Fibroblast of lung (primary cell): Measurements from ENCODE around the gene SLC22A23. TPM values are rescaled to one million over a fixed set of nuclear protein-coding genes. Genes with fewer than 3 reads are reported as not detected.

ENCODE experiments used
- DNase-seq, 2 donors: peaks; one replicate each; pipeline versions ENCODE4 v3.0.0 to v3.0.0-alpha.2; 2010; ENCODE audit warnings: low read depth in 2 of 2
- H2AFZ ChIP-seq: 2 replicates; pipeline ENCODE4 v1.5.1; 2012; ENCODE audit warnings: low read length, control low read depth, inconsistent platforms
- H3K27ac ChIP-seq: 2 replicates; pipeline ENCODE4 v1.5.1; 2011; ENCODE audit warnings: low read length, control low read depth; ENCODE audit not compliant: insufficient read depth
- H3K27me3 ChIP-seq: 2 replicates; pipeline ENCODE4 v1.5.1; 2011; ENCODE audit warnings: mild to moderate bottlenecking, low read length; ENCODE audit not compliant: control insufficient read depth, insufficient read depth
- H3K36me3 ChIP-seq: 2 replicates; pipeline ENCODE4 v1.5.1; 2011; ENCODE audit warnings: low read length; ENCODE audit not compliant: control insufficient read depth, insufficient read depth
- H3K4me1 ChIP-seq: 2 replicates; pipeline ENCODE4 v1.5.1; 2011; ENCODE audit warnings: low read length; ENCODE audit not compliant: control insufficient read depth, insufficient read depth; ENCODE audit errors: extremely low read depth
- H3K4me2 ChIP-seq: 2 replicates; pipeline ENCODE4 v1.5.1; 2011; ENCODE audit warnings: low read length, control low read depth; ENCODE audit not compliant: insufficient read depth; ENCODE audit errors: extremely low read depth
- H3K4me3 ChIP-seq, 4 experiments: fragments of 200-600 bp in 1 of 4; sonication (generic) in 1 of 4; replicated peaks in 1 of 4; 2 replicates each; pipeline ENCODE4 v1.5.1; 2011 to 2016; ENCODE audit warnings: low read length in 4 of 4, low read depth in 3 of 4, mild to moderate bottlenecking in 3 of 4, control low read depth in 2 of 4, inconsistent platforms in 1 of 4, mixed read lengths in 1 of 4; ENCODE audit not compliant: insufficient read depth in 1 of 4; ENCODE audit errors: control extremely low read depth in 1 of 4
- H3K79me2 ChIP-seq: 2 replicates; pipeline ENCODE4 v1.5.1; 2012; ENCODE audit warnings: mild to moderate bottlenecking, low read length, inconsistent platforms; ENCODE audit not compliant: control insufficient read depth, insufficient read depth
- H3K9ac ChIP-seq: 2 replicates; pipeline ENCODE4 v1.5.1; 2011; ENCODE audit warnings: mild to moderate bottlenecking, low read length, control low read depth; ENCODE audit not compliant: insufficient read depth
- H3K9me3 ChIP-seq: 2 replicates; pipeline ENCODE4 v1.5.1; 2012; ENCODE audit warnings: low read depth, low read length; ENCODE audit not compliant: control insufficient read depth, insufficient read depth
- H4K20me1 ChIP-seq: 2 replicates; pipeline ENCODE4 v1.5.1; 2011; ENCODE audit warnings: low read length; ENCODE audit not compliant: control insufficient read depth, insufficient read depth; ENCODE audit errors: extremely low read depth
- CTCF ChIP-seq, 2 donors: IDR thresholded peaks in 1 of 2; conservative IDR thresholded peaks in 1 of 2; 1 replicate in 1 of 2; 2 replicates in 1 of 2; pipeline ENCODE4 v1.5.1; 2011 to 2012; ENCODE audit warnings: low read length in 2 of 2, control low read depth in 1 of 2, inconsistent platforms in 1 of 2, low read depth in 1 of 2, mild to moderate bottlenecking in 1 of 2
- EZH2 ChIP-seq: IDR thresholded peaks from 2 replicates; pipeline ENCODE4 v1.5.1; 2012; ENCODE audit warnings: low read length, control low read depth, mild to moderate bottlenecking; ENCODE audit errors: missing control alignments
- polyA plus RNA-seq, 2 donors: library from polyadenylated mRNA; depleted of rRNA in 1 of 2; stranded (reverse) in 1 of 2; unstranded in 1 of 2; fragments of >200 nt; gene quantifications; 2 replicates each; pipeline ENCODE4 v1.2.1, GENCODE V29; 2011 to 2012; ENCODE audit warnings: missing spikeins in 1 of 2
- total RNA-seq: library from RNA; depleted of rRNA; stranded (reverse); fragments of >200 nt; gene quantifications from 2 replicates; pipeline ENCODE4 v1.2.1, GENCODE V29; 2014

Gene SLC22A23
- total and polyA plus RNA-seq, 2 donors (not counting 1 experiment from before 2014, with no cell fraction given): 0.37 to 3.0 TPM

- TF ChIP-seq CTCF (conservative IDR thresholded peaks at IDR 0.05 in 1 of 2, IDR thresholded peaks at IDR 0.05 in 1 of 2; ENCODE audit: low read depth in 1 of 2, low read length in 2 of 2): no peak
- TF ChIP-seq EZH2: no peak
- Histone ChIP-seq H3K9ac (no peak overlapping the region), H3K4me2 (no peak overlapping the region), H3K79me2 (no peaks in the 10 kb centered on the region), H3K9me3 (no peaks in the 10 kb centered on the region), H4K20me1 (no peaks in the 10 kb centered on the region), H3K4me3 (no peak overlapping the region), H3K27me3 (no peaks in the 10 kb centered on the region), H3K36me3 (no peaks in the 10 kb centered on the region), H2AFZ (no peak overlapping the region), H3K27ac (no peak overlapping the region), H3K4me1 (peaks cover 2% of the 10 kb centered on the region)
- no peak for DNase-seq
Measured at GRCh38 chr6:3356824-3357420, 99.9 kb downstream of the SLC22A23 start.

GRCh38 chr6:3356056-3356823 is 100.6 kb downstream of the SLC22A23 start:
- Histone ChIP-seq H3K9ac (no peak overlapping the region), H3K79me2 (no peaks in the 10 kb centered on the region), H3K4me1 (peaks cover 2% of the 10 kb centered on the region), H3K27me3 (no peaks in the 10 kb centered on the region), H3K27ac (peak overlapping the region; percentile 16), H3K36me3 (no peaks in the 10 kb centered on the region), H3K4me2 (peak overlapping the region; percentile 55), H3K4me3 (peak overlapping the region in 3 of 4 experiments; percentile 11 to 61 (median 56)), H2AFZ (peak overlapping the region; percentile 50), H4K20me1 (no peaks in the 10 kb centered on the region), H3K9me3 (no peaks in the 10 kb centered on the region)
- peak; percentile 66 to 75 for DNase-seq
- TF ChIP-seq CTCF (conservative IDR thresholded peaks at IDR 0.05 in 1 of 2, IDR thresholded peaks at IDR 0.05 in 1 of 2; ENCODE audit: low read depth in 1 of 2, low read length in 2 of 2) (no peak), EZH2 (no peak)

- no peak for TF ChIP-seq CTCF (conservative IDR thresholded peaks at IDR 0.05 in 1 of 2, IDR thresholded peaks at IDR 0.05 in 1 of 2; ENCODE audit: low read depth in 1 of 2, low read length in 2 of 2)
- TF ChIP-seq EZH2: no peak
- peak overlapping the region in 3 of 4 experiments; percentile 5 to 54 (median 36) for H3K4me3 ChIP-seq
- H3K4me2 ChIP-seq: peak overlapping the region; percentile 34
- H2AFZ ChIP-seq: peak overlapping the region; percentile 58
- no peak for DNase-seq
- no peaks in the 10 kb centered on the region for H3K36me3 ChIP-seq
- H3K27ac ChIP-seq: no peak overlapping the region
- H4K20me1 ChIP-seq: no peaks in the 10 kb centered on the region
- H3K9ac ChIP-seq: no peak overlapping the region
- H3K9me3 ChIP-seq: no peaks in the 10 kb centered on the region
- H3K4me1 ChIP-seq: peaks cover 2% of the 10 kb centered on the region
- H3K79me2 ChIP-seq: no peaks in the 10 kb centered on the region
- no peaks in the 10 kb centered on the region for H3K27me3 ChIP-seq
Measured at GRCh38 chr6:3355358-3356055, 101.3 kb downstream of the SLC22A23 start.
